Measurements from ENCODE around the gene MBOAT2.

MBOAT2 gene

DNA sequence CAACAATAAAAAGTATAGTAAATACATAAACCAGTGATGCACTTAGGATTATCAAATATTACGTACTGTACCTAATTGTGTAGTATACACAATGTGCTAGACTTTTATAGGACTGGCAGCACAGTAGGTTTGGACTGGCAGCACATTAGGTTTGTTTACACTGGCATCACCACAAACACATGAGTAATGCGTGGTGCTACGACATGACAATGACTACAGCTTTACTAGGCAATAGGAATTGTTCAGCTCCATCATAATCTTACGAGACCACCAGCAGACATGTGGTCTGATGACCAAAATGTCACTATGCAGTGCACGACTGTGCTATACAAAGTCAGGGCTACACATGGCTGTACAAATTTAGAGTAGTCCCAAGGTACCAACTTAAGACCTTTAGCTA is 2.3 kb downstream of the MBOAT2 start:
- no peak overlapping the region for H3K27ac ChIP-seq (ENCODE audit: low read depth, low read length)
- H3K4me2 ChIP-seq (ENCODE audit: low read depth, low read length, poor library complexity, severe bottlenecking): no peak overlapping the region
- H3F3A ChIP-seq (ENCODE audit: insufficient read depth): no peaks in the 10 kb centered on the region
- no peak overlapping the region for H2AFZ ChIP-seq (ENCODE audit: low read depth, low read length, severe bottlenecking)
- H3K79me2 ChIP-seq (ENCODE audit: insufficient read depth, low read length): no peaks in the 10 kb centered on the region
- no peak overlapping the region for H3K4me3 ChIP-seq (ENCODE audit: insufficient read depth, low read length, poor library complexity, severe bottlenecking)
- no peaks in the 10 kb centered on the region for H3K36me3 ChIP-seq (ENCODE audit: low read length)
- no peaks in the 10 kb centered on the region for H3K9me2 ChIP-seq (replicated peaks; ENCODE audit: insufficient read depth, low read length)
- H3K9me3 ChIP-seq (ENCODE audit: insufficient read depth, low read length): no peaks in the 10 kb centered on the region
- no peak overlapping the region for H3K9ac ChIP-seq (ENCODE audit: low read length)
- H3K27me3 ChIP-seq (ENCODE audit: low read length): no peaks in the 10 kb centered on the region
- no peak for TF ChIP-seq EZH2phosphoT487 (conservative IDR thresholded peaks at IDR 0.05; ENCODE audit: low read length)
- H4K20me1 ChIP-seq (ENCODE audit: low read depth, low read length): no peaks in the 10 kb centered on the region

DNA sequence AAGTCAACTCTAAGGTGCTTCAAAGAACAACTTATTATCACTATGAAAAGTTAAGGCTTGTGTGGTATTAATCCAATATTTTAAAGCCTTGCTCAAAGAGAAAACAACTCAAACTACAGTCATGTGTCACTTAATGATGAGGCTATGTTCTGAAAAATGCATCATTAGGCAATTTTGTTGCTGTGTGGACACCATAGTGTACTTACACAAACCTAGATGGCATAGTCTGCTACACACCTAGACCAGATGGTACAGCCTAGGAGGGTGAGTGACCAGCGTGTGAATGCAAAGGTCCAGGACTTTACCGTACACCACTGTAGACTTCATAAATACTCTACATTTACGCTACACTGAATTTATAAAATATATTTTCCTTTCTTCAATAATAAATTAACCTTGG is 3.0 kb downstream of the MBOAT2 start:
- Histone ChIP-seq H3K27ac (ENCODE audit: low read depth, low read length) (no peak overlapping the region), H3F3A (ENCODE audit: insufficient read depth) (no peaks in the 10 kb centered on the region), H2AFZ (ENCODE audit: low read depth, low read length, severe bottlenecking) (no peak overlapping the region), H3K4me2 (ENCODE audit: low read depth, low read length, poor library complexity, severe bottlenecking) (no peak overlapping the region), H4K20me1 (ENCODE audit: low read depth, low read length) (no peaks in the 10 kb centered on the region), H3K9me2 (replicated peaks; ENCODE audit: insufficient read depth, low read length) (no peaks in the 10 kb centered on the region), H3K4me3 (ENCODE audit: insufficient read depth, low read length, poor library complexity, severe bottlenecking) (no peak overlapping the region), H3K27me3 (ENCODE audit: low read length) (no peaks in the 10 kb centered on the region), H3K9ac (ENCODE audit: low read length) (no peak overlapping the region), H3K9me3 (ENCODE audit: insufficient read depth, low read length) (no peaks in the 10 kb centered on the region), H3K79me2 (ENCODE audit: insufficient read depth, low read length) (no peaks in the 10 kb centered on the region), H3K36me3 (ENCODE audit: low read length) (no peaks in the 10 kb centered on the region)
- TF ChIP-seq, protein P1, sequence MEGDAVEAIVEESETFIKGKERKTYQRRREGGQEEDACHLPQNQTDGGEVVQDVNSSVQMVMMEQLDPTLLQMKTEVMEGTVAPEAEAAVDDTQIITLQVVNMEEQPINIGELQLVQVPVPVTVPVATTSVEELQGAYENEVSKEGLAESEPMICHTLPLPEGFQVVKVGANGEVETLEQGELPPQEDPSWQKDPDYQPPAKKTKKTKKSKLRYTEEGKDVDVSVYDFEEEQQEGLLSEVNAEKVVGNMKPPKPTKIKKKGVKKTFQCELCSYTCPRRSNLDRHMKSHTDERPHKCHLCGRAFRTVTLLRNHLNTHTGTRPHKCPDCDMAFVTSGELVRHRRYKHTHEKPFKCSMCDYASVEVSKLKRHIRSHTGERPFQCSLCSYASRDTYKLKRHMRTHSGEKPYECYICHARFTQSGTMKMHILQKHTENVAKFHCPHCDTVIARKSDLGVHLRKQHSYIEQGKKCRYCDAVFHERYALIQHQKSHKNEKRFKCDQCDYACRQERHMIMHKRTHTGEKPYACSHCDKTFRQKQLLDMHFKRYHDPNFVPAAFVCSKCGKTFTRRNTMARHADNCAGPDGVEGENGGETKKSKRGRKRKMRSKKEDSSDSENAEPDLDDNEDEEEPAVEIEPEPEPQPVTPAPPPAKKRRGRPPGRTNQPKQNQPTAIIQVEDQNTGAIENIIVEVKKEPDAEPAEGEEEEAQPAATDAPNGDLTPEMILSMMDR (IDR thresholded peaks at IDR 0.05; ENCODE audit: insufficient read depth, low read length, poor library complexity, severe bottlenecking): no peak
- TF ChIP-seq EZH2phosphoT487 (conservative IDR thresholded peaks at IDR 0.05; ENCODE audit: low read length): no peak

DNA sequence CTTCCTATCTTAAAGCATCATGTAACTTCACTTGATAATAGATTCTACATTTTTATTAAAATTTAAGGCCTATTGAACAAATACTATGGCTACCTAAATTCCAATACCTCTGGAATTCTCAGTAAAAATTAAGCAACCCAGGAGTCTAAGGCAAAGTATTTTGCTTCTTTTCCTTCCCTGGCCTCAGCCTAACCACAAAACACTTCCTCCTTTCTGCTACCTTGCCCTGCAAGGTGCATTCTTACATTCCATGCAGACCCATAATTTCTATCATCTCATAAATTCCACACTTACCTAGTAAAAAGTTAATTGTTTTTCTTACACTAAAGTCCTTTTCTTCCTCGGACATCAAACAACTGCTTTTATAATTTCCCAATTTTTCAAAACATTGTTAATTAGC is 3.7 kb downstream of the MBOAT2 start:
- Histone ChIP-seq H3K27me3 (ENCODE audit: low read length) (no peaks in the 10 kb centered on the region), H3K4me3 (ENCODE audit: insufficient read depth, low read length, poor library complexity, severe bottlenecking) (no peak overlapping the region), H3K9ac (ENCODE audit: low read length) (no peak overlapping the region), H2AFZ (ENCODE audit: low read depth, low read length, severe bottlenecking) (no peak overlapping the region), H3K79me2 (ENCODE audit: insufficient read depth, low read length) (no peaks in the 10 kb centered on the region), H3F3A (ENCODE audit: insufficient read depth) (no peaks in the 10 kb centered on the region), H3K36me3 (ENCODE audit: low read length) (no peaks in the 10 kb centered on the region), H4K20me1 (ENCODE audit: low read depth, low read length) (no peaks in the 10 kb centered on the region), H3K9me3 (ENCODE audit: insufficient read depth, low read length) (no peaks in the 10 kb centered on the region), H3K9me2 (replicated peaks; ENCODE audit: insufficient read depth, low read length) (no peaks in the 10 kb centered on the region), H3K27ac (ENCODE audit: low read depth, low read length) (no peak overlapping the region), H3K4me2 (ENCODE audit: low read depth, low read length, poor library complexity, severe bottlenecking) (no peak overlapping the region)
- TF ChIP-seq, protein P1 (IDR thresholded peaks at IDR 0.05; ENCODE audit: insufficient read depth, low read length, poor library complexity, severe bottlenecking): no peak
- TF ChIP-seq EZH2phosphoT487 (conservative IDR thresholded peaks at IDR 0.05; ENCODE audit: low read length): no peak

DNA sequence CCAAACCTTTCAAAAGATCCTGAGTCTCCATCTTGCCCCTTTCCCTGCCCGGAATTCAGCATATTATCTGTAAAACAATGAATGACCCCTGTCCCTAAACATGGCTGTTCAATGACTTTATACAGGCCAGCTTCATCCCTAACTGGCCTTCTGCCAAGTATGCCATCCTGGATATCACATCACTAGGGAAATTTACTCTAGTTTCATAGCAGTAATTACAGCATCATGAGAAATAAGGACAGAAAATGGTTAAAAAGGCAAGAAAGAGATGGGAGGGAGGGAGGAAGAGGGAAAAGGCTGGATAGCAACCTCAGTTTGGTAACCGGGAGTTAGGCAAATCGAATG is 4.4 kb downstream of the MBOAT2 start:
- Histone ChIP-seq H3K4me2 (ENCODE audit: low read depth, low read length, poor library complexity, severe bottlenecking) (no peak overlapping the region), H3K9me2 (replicated peaks; ENCODE audit: insufficient read depth, low read length) (no peaks in the 10 kb centered on the region), H3K4me3 (ENCODE audit: insufficient read depth, low read length, poor library complexity, severe bottlenecking) (no peak overlapping the region), H3K9me3 (ENCODE audit: insufficient read depth, low read length) (no peaks in the 10 kb centered on the region), H3K27ac (ENCODE audit: low read depth, low read length) (no peak overlapping the region), H3K27me3 (ENCODE audit: low read length) (no peaks in the 10 kb centered on the region), H3F3A (ENCODE audit: insufficient read depth) (no peaks in the 10 kb centered on the region), H4K20me1 (ENCODE audit: low read depth, low read length) (no peaks in the 10 kb centered on the region), H2AFZ (ENCODE audit: low read depth, low read length, severe bottlenecking) (no peak overlapping the region), H3K36me3 (ENCODE audit: low read length) (no peaks in the 10 kb centered on the region), H3K79me2 (ENCODE audit: insufficient read depth, low read length) (no peaks in the 10 kb centered on the region), H3K9ac (ENCODE audit: low read length) (no peak overlapping the region)
- TF ChIP-seq, protein P1 (IDR thresholded peaks at IDR 0.05; ENCODE audit: insufficient read depth, low read length, poor library complexity, severe bottlenecking): no peak
- TF ChIP-seq EZH2phosphoT487 (conservative IDR thresholded peaks at IDR 0.05; ENCODE audit: low read length): no peak

Measured in SU-DHL-6 (cell line).